K562 (cell line): ENCODE measurements around the gene SYCN.

Experiments used
- BRD9 ChIP-seq: fragments of 450-650 bp; IDR thresholded peaks from 2 replicates; pipeline ENCODE4 v1.6.1; 2018; ENCODE audit warnings: low read depth; ENCODE audit not compliant: partially characterized antibody
- ERF ChIP-seq: fragments of 450-650 bp; formaldehyde crosslinking; IDR thresholded peaks from 2 replicates; pipeline ENCODE4 v1.4.0; 2020; ENCODE audit warnings: mild to moderate bottlenecking, mixed read lengths
- FUS ChIP-seq: fragments of 200-400 bp; formaldehyde crosslinking; optimal IDR thresholded peaks from 2 replicates; pipeline ENCODE3; 2017; ENCODE audit warnings: low read depth, low read length
- MED1 ChIP-seq: sonication (generic); formaldehyde crosslinking; IDR thresholded peaks from 2 replicates; pipeline ENCODE4 v1.8.1; 2023; ENCODE audit warnings: missing genetic modification reagents, borderline replicate concordance
- PTBP1 ChIP-seq: fragments of 200-400 bp; formaldehyde crosslinking; IDR thresholded peaks from 2 replicates; pipeline ENCODE4 v1.6.1; 2017; ENCODE audit warnings: low read depth, low read length
- RBM39 ChIP-seq: fragments of 200-400 bp; formaldehyde crosslinking; optimal IDR thresholded peaks from 2 replicates; pipeline ENCODE3; 2018; ENCODE audit warnings: low read depth, low read length
- RCOR1 ChIP-seq, 2 experiments: IDR thresholded peaks; 2 replicates each; pipeline ENCODE4 v1.6.1; 2012; ENCODE audit warnings: low read depth in 2 of 2, low read length in 2 of 2, borderline replicate concordance in 1 of 2, improper control_type of control experiment in 1 of 2
- RFX5 ChIP-seq: IDR thresholded peaks from 2 replicates; pipeline ENCODE4 v1.6.1; 2011; ENCODE audit warnings: low read depth, mild to moderate bottlenecking, improper control_type of control experiment, low read length
- SMAD2 ChIP-seq: fragments of 150-350 bp; IDR thresholded peaks from 2 replicates; pipeline ENCODE4 v1.6.1; 2014; ENCODE audit warnings: low read depth, mild to moderate bottlenecking, low read length
- TEAD4 ChIP-seq, 2 experiments: sonication (generic) in 1 of 2; formaldehyde crosslinking in 1 of 2; IDR thresholded peaks; 2 replicates each; pipeline versions ENCODE4 v1.6.1 to v1.8.0; 2012 to 2022; ENCODE audit warnings: borderline replicate concordance in 1 of 2, inconsistent platforms in 1 of 2, low read length in 1 of 2, mild to moderate bottlenecking in 1 of 2, missing genetic modification reagents in 1 of 2
- ZBTB2 ChIP-seq: fragments of 450-650 bp; IDR thresholded peaks from 2 replicates; pipeline ENCODE4 v1.6.1; 2016; ENCODE audit warnings: antibody characterized with exemption
- ZZZ3 ChIP-seq: fragments of 450-650 bp; IDR thresholded peaks from 2 replicates; pipeline ENCODE4 v1.6.1; 2016; ENCODE audit warnings: antibody characterized with exemption, mild to moderate bottlenecking, moderate library complexity
- TF ChIP-seq, protein P1 (sequence below), 2 experiments: fragments of 450-650 bp; formaldehyde crosslinking in 1 of 2; IDR thresholded peaks; 2 replicates each; pipeline versions ENCODE4 v1.4.0 to v1.6.1; 2014 to 2020; ENCODE audit warnings: mild to moderate bottlenecking in 2 of 2, borderline replicate concordance in 1 of 2, low read depth in 1 of 2

DNA sequence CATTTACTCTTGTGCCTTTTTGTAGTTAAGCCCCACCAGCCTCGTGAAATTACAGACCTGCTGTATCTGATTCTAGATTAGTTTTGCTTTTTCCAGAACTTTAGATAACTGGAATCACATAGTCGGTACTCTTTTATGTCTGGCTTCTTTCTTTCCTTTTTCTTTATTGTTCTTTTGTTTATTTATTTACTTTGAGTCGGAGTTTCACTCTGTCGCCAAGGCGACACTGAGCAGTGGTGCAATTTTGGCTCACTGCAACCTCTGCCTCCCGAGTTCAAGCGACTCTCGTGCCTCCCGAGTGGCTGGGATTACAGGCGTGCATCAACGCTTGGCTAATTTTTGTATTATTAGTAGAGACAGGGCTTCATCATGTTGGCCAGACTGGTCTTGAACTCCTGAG lies 13.3 kb downstream of the SYCN start:
- no peak for TF ChIP-seq SMAD2
- no peak for TF ChIP-seq PTBP1
- TF ChIP-seq ZBTB2: no peak
- no peak for TF ChIP-seq TEAD4 (IDR thresholded peaks at IDR 0.05; ENCODE audit: low read length)
- TF ChIP-seq TEAD4 (CRISPR knock-in tag; IDR thresholded peaks at IDR 0.05; ENCODE audit: borderline replicate concordance): no peak
- TF ChIP-seq, protein P1, sequence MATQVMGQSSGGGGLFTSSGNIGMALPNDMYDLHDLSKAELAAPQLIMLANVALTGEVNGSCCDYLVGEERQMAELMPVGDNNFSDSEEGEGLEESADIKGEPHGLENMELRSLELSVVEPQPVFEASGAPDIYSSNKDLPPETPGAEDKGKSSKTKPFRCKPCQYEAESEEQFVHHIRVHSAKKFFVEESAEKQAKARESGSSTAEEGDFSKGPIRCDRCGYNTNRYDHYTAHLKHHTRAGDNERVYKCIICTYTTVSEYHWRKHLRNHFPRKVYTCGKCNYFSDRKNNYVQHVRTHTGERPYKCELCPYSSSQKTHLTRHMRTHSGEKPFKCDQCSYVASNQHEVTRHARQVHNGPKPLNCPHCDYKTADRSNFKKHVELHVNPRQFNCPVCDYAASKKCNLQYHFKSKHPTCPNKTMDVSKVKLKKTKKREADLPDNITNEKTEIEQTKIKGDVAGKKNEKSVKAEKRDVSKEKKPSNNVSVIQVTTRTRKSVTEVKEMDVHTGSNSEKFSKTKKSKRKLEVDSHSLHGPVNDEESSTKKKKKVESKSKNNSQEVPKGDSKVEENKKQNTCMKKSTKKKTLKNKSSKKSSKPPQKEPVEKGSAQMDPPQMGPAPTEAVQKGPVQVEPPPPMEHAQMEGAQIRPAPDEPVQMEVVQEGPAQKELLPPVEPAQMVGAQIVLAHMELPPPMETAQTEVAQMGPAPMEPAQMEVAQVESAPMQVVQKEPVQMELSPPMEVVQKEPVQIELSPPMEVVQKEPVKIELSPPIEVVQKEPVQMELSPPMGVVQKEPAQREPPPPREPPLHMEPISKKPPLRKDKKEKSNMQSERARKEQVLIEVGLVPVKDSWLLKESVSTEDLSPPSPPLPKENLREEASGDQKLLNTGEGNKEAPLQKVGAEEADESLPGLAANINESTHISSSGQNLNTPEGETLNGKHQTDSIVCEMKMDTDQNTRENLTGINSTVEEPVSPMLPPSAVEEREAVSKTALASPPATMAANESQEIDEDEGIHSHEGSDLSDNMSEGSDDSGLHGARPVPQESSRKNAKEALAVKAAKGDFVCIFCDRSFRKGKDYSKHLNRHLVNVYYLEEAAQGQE (IDR thresholded peaks at IDR 0.05; ENCODE audit: borderline replicate concordance): no peak
- TF ChIP-seq, protein P1 (CRISPR knock-in tag; IDR thresholded peaks at IDR 0.05; ENCODE audit: low read depth): no peak
- TF ChIP-seq FUS: no peak
- TF ChIP-seq ZZZ3: no peak
- TF ChIP-seq MED1 (CRISPR knock-in tag): no peak
- TF ChIP-seq ERF: no peak
- no peak for TF ChIP-seq RCOR1 (IDR thresholded peaks at IDR 0.05; ENCODE audit: borderline replicate concordance in 1 of 2, low read depth in 2 of 2, low read length in 2 of 2)
- TF ChIP-seq RBM39: no peak
- no peak for TF ChIP-seq BRD9
- TF ChIP-seq RFX5: no peak
